AG04449 (cell line): Measurements from ENCODE around the gene MOG.

ENCODE experiments used
- CTCF ChIA-PET: fragments of 350-600 bp; formaldehyde crosslinking; extraction: SDS; loops from one replicate; lab custom pipeline; 2021; ENCODE audit warnings: antibody characterized with exemption; lab: Yijun Ruan, JAX
- POLR2A ChIA-PET: fragments of 400-600, 350-600 bp; formaldehyde crosslinking; extraction: SDS; loops from one replicate; lab custom pipeline; 2020; ENCODE audit warnings: antibody characterized with exemption, inconsistent platforms; lab: Yijun Ruan, JAX
- DNase-seq: peaks from one replicate; pipeline ENCODE4 v3.0.0-alpha.2; 2010; ENCODE audit warnings: low read depth, low spot score
- H3K4me3 ChIP-seq: 2 replicates; pipeline ENCODE4 v1.5.1; 2011; ENCODE audit warnings: low read depth, mild to moderate bottlenecking, control low read depth, low read length
- CTCF ChIP-seq: IDR thresholded peaks from one replicate; pipeline ENCODE4 v1.5.1; 2011; ENCODE audit warnings: mild to moderate bottlenecking, moderate library complexity, low read length, control low read depth, inconsistent platforms; ENCODE audit not compliant: insufficient read depth; ENCODE audit errors: missing control alignments

Gene MOG

GRCh38 chr6:29694637-29695036, 37.7 kb downstream of the MOG start:
- ChIA-PET POLR2A (no interaction called here), CTCF (interaction anchor here (1.3 to 5.3 kb wide), 2 partner anchors 14 to 44 kb away, joined by 3 to 93 read pairs; no protein-coding TSS in a partner anchor)
- no peak for TF ChIP-seq CTCF
- no peak overlapping the region for H3K4me3 ChIP-seq
- no peak for DNase-seq

- CTCF ChIA-PET, result interaction anchor here (0.9 to 5.3 kb wide), 13 partner anchors 9 to 57 kb away, joined by 3 to 93 read pairs (median 4); no protein-coding TSS in a partner anchor
- H3K4me3 ChIP-seq, result no peak overlapping the region
- peak; percentile 46 for TF ChIP-seq CTCF
- no peak for DNase-seq
- POLR2A ChIA-PET, result no interaction called here
Observed at GRCh38 chr6:29696147-29697125, 39.5 kb downstream of the MOG start.

- POLR2A ChIA-PET, result no interaction called here
- no peak overlapping the region for H3K4me3 ChIP-seq
- peak; percentile 91 for TF ChIP-seq CTCF
- DNase-seq, result no peak
- CTCF ChIA-PET, result interaction anchor here (0.6 to 1.5 kb wide), 10 partner anchors 13 to 429 kb away, joined by 3 to 15 read pairs (median 3); no protein-coding TSS in a partner anchor
Observed at GRCh38 chr6:29702519-29703103, 45.7 kb downstream of the MOG start.

GRCh38 chr6:29705389-29706231, 48.7 kb downstream of the MOG start:
- CTCF ChIA-PET, result interaction anchor here (0.6 to 2.6 kb wide), 13 partner anchors 9 to 426 kb away, joined by 3 to 33 read pairs (median 4); no protein-coding TSS in a partner anchor
- TF ChIP-seq CTCF, result peak; percentile 54
- no peak overlapping the region for H3K4me3 ChIP-seq
- peak; percentile 10 for DNase-seq
- POLR2A ChIA-PET, result no interaction called here

- no peak overlapping the region for H3K4me3 ChIP-seq
- CTCF ChIA-PET, result interaction anchor here (0.7 to 2.0 kb wide), 8 partner anchors 10 to 139 kb away, joined by 3 to 12 read pairs (median 4); no protein-coding TSS in a partner anchor
- TF ChIP-seq CTCF, result no peak
- POLR2A ChIA-PET, result no interaction called here
- no peak for DNase-seq
Observed at GRCh38 chr6:29708432-29709179, 51.7 kb downstream of the MOG start.
